ENCODE measurements around the gene FAAP100.
"Not testable (repeated sequence)": the region's sequence is repeated elsewhere in the genome, so short reads cannot be mapped to it uniquely, and the experiment has no call there.

FAAP100 gene

GRCh38 chr17:81537343-81537855 is 14.8 kb downstream of the FAAP100 start:
- DNase-seq, result peak in 5 of 6 experiments; percentile 18 to 26 (median 22)

GRCh38 chr17:81536299-81537290 is 15.6 kb downstream of the FAAP100 start:
- DNase-seq, result no peak

- DNase-seq, result no peak
These were observed 16.5 kb downstream of the FAAP100 start for GRCh38 chr17:81535480-81536298.

- DNase-seq, result no peak
These were observed 17.2 kb downstream of the FAAP100 start for GRCh38 chr17:81535007-81535328.

- no peak for DNase-seq
These were observed 17.8 kb downstream of the FAAP100 start for GRCh38 chr17:81534157-81535006.

- DNase-seq, result no peak
These were observed 18.6 kb downstream of the FAAP100 start for GRCh38 chr17:81533339-81534141.

GRCh38 chr17:81532490-81533287 is 19.5 kb downstream of the FAAP100 start:
- no peak for DNase-seq

GRCh38 chr17:81531998-81532404 is 20.2 kb downstream of the FAAP100 start:
- DNase-seq, result not testable (repeated sequence)

GRCh38 chr17:81531013-81531412 is 21.1 kb downstream of the FAAP100 start:
- DNase-seq, result not testable (repeated sequence)

- DNase-seq, result no peak
These were observed 22.7 kb downstream of the FAAP100 start for GRCh38 chr17:81529437-81529803.

GRCh38 chr17:81528651-81529436 is 23.3 kb downstream of the FAAP100 start:
- DNase-seq, result no peak

GRCh38 chr17:81528384-81528650 is 23.8 kb downstream of the FAAP100 start:
- no peak for DNase-seq

GRCh38 chr17:81527591-81528383 is 24.4 kb downstream of the FAAP100 start, which contains the start of gene FSCN2:
FSCN2 (plus strand) TSS chr17:81528377; CDS start chr17:81528532, 155 bp downstream.
- no peak for DNase-seq

GRCh38 chr17:81526662-81527571 is 25.2 kb downstream of the FAAP100 start:
- DNase-seq, result no peak

- no peak for DNase-seq
These were observed 27.3 kb downstream of the FAAP100 start for GRCh38 chr17:81524865-81525159.

- DNase-seq, result no peak
These were observed 27.9 kb downstream of the FAAP100 start for GRCh38 chr17:81524039-81524864.

- DNase-seq, result no peak
These were observed 28.6 kb downstream of the FAAP100 start for GRCh38 chr17:81523402-81524038.

All from stimulated activated naive CD4-positive, alpha-beta T cell (primary cell).